Ishikawa (cell line): Measurements from ENCODE around the gene SHC4.

Experiments
- CEBPB ChIP-seq: IDR thresholded peaks from 2 replicates; pipeline ENCODE4 v1.6.1; 2012
- CREB1 ChIP-seq: IDR thresholded peaks from 2 replicates; pipeline ENCODE4 v1.6.1; 2012; ENCODE audit warnings: low read depth
- EGR1 ChIP-seq: IDR thresholded peaks from 2 replicates; pipeline ENCODE4 v1.6.1; 2012
- EP300 ChIP-seq: IDR thresholded peaks from 2 replicates; pipeline ENCODE4 v1.6.1; 2012; ENCODE audit warnings: borderline replicate concordance
- FOXM1 ChIP-seq: IDR thresholded peaks from 2 replicates; pipeline ENCODE4 v1.6.1; 2012; ENCODE audit warnings: low read depth, borderline replicate concordance
- NFIC ChIP-seq: IDR thresholded peaks from 2 replicates; pipeline ENCODE4 v1.6.1; 2012
- RAD21 ChIP-seq: IDR thresholded peaks from 2 replicates; pipeline ENCODE4 v1.6.1; 2012; ENCODE audit warnings: low read depth
- REST ChIP-seq: IDR thresholded peaks from 2 replicates; pipeline ENCODE4 v1.6.1; 2012; ENCODE audit warnings: low read depth, mild to moderate bottlenecking
- TAF1 ChIP-seq: IDR thresholded peaks from 2 replicates; pipeline ENCODE4 v1.6.1; 2012; ENCODE audit warnings: low read depth, mild to moderate bottlenecking
- TCF12 ChIP-seq: IDR thresholded peaks from 2 replicates; pipeline ENCODE4 v1.6.1; 2012; ENCODE audit warnings: low read depth
- TEAD4 ChIP-seq: IDR thresholded peaks from 2 replicates; pipeline ENCODE4 v1.6.1; 2012
- USF1 ChIP-seq: IDR thresholded peaks from 2 replicates; pipeline ENCODE4 v1.6.1; 2012
- YY1 ChIP-seq: IDR thresholded peaks from 2 replicates; pipeline ENCODE4 v1.6.1; 2012; ENCODE audit warnings: low read depth
- ZBTB7A ChIP-seq: IDR thresholded peaks from 2 replicates; pipeline ENCODE4 v1.6.1; 2012; ENCODE audit warnings: low read depth
- TF ChIP-seq, protein P1 (sequence below): IDR thresholded peaks from 2 replicates; pipeline ENCODE4 v1.6.1; 2012

SHC4 gene

GRCh38 chr15:48869966-48870365 is 93.8 kb downstream of the SHC4 start:
- no peak for TF ChIP-seq CREB1
- TF ChIP-seq REST, result no peak
- TF ChIP-seq FOXM1, result no peak
- no peak for TF ChIP-seq YY1
- TF ChIP-seq RAD21, result no peak
- TF ChIP-seq TCF12, result no peak
- TF ChIP-seq, protein P1, sequence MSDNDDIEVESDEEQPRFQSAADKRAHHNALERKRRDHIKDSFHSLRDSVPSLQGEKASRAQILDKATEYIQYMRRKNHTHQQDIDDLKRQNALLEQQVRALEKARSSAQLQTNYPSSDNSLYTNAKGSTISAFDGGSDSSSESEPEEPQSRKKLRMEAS, result no peak

DNA sequence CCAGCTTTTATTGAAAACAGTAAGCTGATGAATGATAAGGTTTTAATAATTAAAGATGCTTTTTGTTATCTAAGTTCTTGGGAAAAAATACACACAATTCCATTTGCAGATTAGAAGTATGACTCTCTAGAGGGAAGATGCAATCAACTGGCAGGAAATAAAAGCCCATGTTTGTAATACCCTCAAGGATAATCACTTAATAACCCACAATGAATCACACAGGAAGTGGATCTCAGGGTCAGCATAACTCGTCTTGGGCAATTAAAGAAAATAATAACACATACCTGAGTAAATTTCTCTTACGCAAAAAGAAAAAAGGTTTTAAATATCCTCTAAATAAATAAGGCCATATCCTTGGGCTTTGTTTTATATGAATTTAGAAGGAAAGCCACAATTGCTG is 95.2 kb downstream of the SHC4 start:
- no peak for TF ChIP-seq CREB1

- TF ChIP-seq YY1 (no peak), EP300 (no peak), RAD21 (no peak), EGR1 (no peak)
- TF ChIP-seq, protein P1, result no peak
Observed at GRCh38 chr15:48868023-48868422, 95.7 kb downstream of the SHC4 start.

DNA sequence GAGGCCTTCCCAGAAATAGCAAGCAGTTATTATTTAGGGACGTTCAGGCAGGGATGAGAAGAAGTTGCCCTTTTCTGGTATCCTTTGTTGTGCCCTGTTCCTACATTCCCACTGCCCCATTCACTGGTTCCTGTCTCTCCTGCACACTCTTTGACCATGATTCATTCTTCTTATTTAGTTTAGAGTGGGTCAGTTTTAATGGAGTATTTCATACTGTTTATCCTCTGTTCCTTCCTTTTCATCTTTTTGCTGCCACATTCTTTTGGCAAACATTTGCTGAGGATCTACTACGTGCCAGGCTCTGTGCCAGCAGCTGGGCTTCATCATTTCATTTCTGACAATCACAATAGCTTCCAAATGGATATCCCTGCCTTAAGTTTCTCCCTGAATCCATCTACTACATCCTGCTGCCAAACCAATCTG is 97.6 kb downstream of the SHC4 start:
- no peak for TF ChIP-seq RAD21
- TF ChIP-seq, protein P1, result no peak
- no peak for TF ChIP-seq FOXM1
- no peak for TF ChIP-seq REST
- no peak for TF ChIP-seq TCF12
- TF ChIP-seq EGR1, result no peak
- no peak for TF ChIP-seq YY1
- TF ChIP-seq TEAD4, result no peak
- TF ChIP-seq EP300, result no peak
- no peak for TF ChIP-seq NFIC
- TF ChIP-seq USF1, result no peak
- TF ChIP-seq CEBPB, result no peak
- TF ChIP-seq TAF1, result no peak
- no peak for TF ChIP-seq CREB1
- TF ChIP-seq ZBTB7A, result no peak

DNA sequence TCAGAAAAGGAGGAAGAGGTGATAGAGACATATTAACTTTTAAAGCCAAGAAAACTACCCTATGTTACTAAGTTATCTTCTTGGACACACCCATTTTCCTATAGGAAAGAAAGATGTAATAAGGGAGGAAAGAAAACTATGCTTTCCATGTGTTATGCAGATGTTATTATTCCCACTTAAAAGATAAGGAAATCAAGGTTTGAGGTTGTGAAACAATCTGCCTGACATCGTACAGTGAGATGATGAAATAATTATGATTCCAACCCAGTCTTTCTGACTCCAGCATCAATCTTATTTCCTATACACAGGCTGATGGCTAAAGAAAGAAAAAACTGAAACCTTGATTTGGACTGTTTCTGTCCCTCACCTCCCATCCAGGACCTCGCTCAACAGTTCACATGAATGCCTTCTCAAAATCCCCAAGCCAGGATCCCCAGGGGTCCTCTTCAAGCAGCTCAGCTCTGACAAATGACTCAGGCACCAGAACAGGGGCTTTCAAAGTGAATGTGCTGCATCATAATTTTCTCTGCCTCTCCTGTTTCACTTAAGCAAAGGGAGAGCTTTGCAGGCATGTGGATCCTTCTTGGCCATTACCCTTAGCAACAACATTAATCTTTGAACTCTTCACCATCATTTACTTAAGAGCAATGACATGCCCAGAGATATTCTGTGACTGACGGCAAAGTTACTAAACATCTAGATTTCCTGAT is 98.2 kb downstream of the SHC4 start:
- TF ChIP-seq, protein P1, result no peak
- no peak for TF ChIP-seq ZBTB7A

DNA sequence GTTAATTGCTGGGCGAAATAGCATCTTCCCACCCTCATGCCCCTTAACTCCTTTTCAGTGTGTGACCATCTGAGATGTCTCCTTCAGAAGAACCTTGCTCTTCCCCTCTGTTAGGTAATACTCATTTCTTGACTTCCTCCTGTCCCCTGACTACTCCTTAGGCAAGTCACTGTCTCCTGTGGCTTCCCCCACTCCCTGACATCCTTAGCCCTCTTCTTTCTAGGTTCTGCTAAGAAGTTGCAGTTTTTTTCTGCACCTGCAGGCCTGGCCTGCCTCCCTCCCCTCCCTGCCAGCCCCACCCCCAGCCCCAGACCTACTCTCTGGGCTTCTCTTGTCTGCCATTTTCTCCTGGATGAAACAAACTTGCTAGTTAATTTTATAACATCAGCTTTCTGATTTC is 101.0 kb downstream of the SHC4 start:
- TF ChIP-seq YY1, result no peak
- TF ChIP-seq TCF12, result no peak
- no peak for TF ChIP-seq USF1
- TF ChIP-seq ZBTB7A, result no peak
- no peak for TF ChIP-seq REST
- TF ChIP-seq TEAD4, result no peak
- no peak for TF ChIP-seq CREB1
- no peak for TF ChIP-seq EGR1
